Heart left ventricle (tissue), 13 donors: ENCODE measurements around the gene BYSL.

ENCODE experiments used
- POLR2A ChIP-seq, 2 donors: fragments of 450-650 bp; IDR thresholded peaks; one replicate each; pipeline ENCODE4 v1.6.1; 2017; ENCODE audit warnings: antibody characterized with exemption in 2 of 2, mild to moderate bottlenecking in 2 of 2, moderate library complexity in 2 of 2
- TF ChIP-seq, protein P1 (sequence below), 12 donors: fragments of 200-600 bp; sonication (generic) in 4 of 12; IDR thresholded peaks; one replicate each; pipeline versions ENCODE4 v1.5.0 to v1.8.0; 2018 to 2022; ENCODE audit warnings: antibody characterized with exemption in 12 of 12, mild to moderate bottlenecking in 5 of 12
- donor health status: ischemic (EF 13 %, LVEDD 7.1; RV severe dilation, severe dysfunction).
- donor health status: DM: no; HTN: yes; CAD: no.
- donor health status: DM: no; HTN: no; CAD: no.
- donor health status: ischemic (EF 25% LVEDD 6.9; RV normal size, moderate dysfunction).
- donor health status: ischemic (EF 25% LVEDD 5.7; RV mildly dilated, moderate dysfunction).
- donor health status: ischemic (EF 35%, LVEDD 5.7; RV mildly dilated, moderate dysfunction).
- donor health status: nonischemic (EF 11% LVEDD 7.7; RV severe dilation, severe dysfunction).
- donor health status: DM: yes; HTN: yes; CAD: no.
- donor health status: PGD.
- donor health status: ischemic (EF 29% LVEDD 5.4; RV normal size, mild dysfunction).
- donor health status: nonischemic (EF 23%, LVEDD 6.1; RV moderate dilation, normal function).

GRCh38 chr6:41958022-41958856 is 36.9 kb downstream of the BYSL start:
- TF ChIP-seq, protein P1, sequence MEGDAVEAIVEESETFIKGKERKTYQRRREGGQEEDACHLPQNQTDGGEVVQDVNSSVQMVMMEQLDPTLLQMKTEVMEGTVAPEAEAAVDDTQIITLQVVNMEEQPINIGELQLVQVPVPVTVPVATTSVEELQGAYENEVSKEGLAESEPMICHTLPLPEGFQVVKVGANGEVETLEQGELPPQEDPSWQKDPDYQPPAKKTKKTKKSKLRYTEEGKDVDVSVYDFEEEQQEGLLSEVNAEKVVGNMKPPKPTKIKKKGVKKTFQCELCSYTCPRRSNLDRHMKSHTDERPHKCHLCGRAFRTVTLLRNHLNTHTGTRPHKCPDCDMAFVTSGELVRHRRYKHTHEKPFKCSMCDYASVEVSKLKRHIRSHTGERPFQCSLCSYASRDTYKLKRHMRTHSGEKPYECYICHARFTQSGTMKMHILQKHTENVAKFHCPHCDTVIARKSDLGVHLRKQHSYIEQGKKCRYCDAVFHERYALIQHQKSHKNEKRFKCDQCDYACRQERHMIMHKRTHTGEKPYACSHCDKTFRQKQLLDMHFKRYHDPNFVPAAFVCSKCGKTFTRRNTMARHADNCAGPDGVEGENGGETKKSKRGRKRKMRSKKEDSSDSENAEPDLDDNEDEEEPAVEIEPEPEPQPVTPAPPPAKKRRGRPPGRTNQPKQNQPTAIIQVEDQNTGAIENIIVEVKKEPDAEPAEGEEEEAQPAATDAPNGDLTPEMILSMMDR (IDR thresholded peaks at IDR 0.05) = no peak
- no peak for TF ChIP-seq POLR2A (IDR thresholded peaks at IDR 0.05)
